HG02943 (cell line): Measurements from ENCODE around the gene CACNA2D3.
"Not testable (repeated sequence)": the region's sequence is repeated elsewhere in the genome, so short reads cannot be mapped to it uniquely, and the experiment has no call there.

Experiments used
- ATAC-seq: cut with Tn5 transposase; IDR thresholded peaks from one replicate; pipeline ENCODE4 v1.9.1; 2021; ENCODE audit warnings: mild to moderate bottlenecking, low read depth, moderate library complexity; ENCODE audit not compliant: unreplicated experiment

Gene CACNA2D3

DNA sequence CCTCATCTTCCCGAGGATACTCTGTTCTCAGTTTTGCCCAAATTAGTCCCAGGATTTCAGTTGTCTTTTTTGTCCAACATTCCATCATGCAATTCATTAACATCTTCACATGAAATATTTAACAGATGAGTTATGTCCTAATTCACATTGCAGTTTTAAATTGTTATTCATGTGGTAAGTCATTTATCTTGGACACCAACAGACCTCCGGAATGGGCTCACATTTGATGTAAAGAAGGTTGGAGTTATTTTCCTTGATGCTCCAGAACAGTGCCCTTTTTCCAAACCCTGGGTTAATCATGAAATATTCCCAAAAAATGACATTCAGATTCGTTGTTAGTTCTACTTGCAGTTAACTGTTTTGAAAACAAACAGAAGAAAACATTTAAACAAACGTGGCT is 838.3 kb downstream of the CACNA2D3 start:
- no peak for ATAC-seq

DNA sequence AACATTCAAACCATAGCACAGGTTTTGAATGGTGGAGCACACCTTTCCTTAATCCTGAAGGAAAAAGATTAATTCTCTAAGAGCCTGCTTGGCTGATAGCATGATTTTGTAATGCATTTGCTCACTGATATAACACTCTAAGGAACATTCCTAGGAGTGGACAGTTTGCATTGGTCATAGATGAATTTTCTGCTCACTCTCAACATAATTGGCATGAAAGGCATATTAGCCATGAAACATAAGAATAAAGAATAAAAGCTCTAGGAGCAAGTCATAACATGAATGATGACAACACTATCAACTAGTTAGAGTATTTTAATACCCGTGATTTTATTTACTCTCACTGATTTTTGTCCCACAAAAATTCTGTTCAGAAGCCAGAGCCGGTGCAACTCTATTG is 839.8 kb downstream of the CACNA2D3 start:
- no peak for ATAC-seq

DNA sequence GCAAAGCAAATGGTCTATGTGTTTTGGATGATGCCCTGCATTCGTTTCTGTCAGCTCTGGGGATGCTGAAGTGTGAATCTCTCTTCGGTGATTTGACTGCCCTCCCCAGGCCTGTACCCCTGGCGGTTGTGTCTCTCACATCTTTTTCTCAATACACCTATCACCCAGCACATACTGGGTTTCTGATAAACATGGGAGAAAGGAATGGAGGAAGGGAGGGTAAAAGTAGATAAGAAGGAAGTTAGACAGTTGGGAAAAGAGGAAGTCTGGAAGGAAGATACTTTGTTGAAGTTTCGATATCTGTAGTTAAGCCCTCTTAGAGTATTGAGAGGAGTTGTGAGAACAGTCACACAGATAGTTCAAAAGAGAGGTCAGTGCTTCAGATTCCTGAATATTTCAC is 841.3 kb downstream of the CACNA2D3 start:
- no peak for ATAC-seq

DNA sequence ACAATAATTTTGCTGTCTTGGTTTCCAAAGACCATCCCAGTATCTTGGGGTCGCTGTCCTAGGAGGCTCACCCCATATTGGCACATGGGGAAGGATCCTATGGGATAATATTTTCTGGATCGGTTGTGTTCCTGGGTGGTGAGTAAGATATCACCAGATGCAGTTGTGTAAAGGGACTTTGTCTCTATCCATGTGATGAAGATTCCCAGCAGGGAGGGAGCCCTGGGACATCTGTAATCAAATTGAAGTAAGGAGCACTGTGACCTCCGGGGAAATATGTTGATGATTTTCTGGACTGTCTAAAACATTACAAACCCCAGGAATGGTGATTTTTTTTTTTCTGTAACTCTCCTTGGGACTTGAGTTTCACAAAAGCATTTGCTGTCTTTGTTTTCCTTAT is 841.7 kb downstream of the CACNA2D3 start:
- ATAC-seq = no peak

DNA sequence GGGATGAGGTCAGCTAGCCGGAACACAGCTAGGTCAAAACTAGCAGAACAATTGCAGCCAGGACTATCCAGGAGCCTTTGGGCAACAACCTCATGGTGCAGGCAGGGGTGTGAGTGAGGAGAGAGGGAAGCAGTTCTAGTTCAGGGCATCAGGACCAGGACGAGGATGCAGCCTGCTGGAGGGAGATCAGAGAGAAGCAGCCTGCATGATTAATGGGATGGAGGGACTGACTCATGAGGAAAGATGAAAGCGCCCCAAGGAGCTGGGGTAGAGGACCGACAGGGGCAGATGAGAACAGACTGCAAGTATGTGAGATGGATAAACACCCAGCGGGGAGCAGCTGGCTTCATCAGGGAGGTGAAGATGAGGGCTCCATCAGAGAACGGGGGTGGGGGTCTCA is 843.4 kb downstream of the CACNA2D3 start:
- no peak for ATAC-seq

DNA sequence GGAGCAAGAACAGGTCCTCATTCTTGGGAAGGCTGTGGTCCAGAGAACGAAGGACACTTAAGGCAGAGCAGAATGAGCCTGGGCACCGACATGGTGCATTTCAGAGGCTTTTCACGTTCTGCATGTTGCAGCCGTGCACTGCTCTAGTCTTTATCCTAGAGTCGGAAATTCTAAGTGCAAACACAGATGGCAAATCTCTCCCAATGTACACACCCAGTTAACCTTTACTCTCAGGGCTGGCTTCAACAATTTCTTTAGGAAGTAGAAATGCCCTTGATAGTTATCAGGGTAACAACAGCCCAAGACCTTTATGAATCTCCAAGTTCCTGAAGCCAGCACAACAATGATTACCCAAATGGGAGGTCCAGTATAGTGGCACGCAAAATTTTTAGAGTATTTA is 844.6 kb downstream of the CACNA2D3 start:
- ATAC-seq = no peak

DNA sequence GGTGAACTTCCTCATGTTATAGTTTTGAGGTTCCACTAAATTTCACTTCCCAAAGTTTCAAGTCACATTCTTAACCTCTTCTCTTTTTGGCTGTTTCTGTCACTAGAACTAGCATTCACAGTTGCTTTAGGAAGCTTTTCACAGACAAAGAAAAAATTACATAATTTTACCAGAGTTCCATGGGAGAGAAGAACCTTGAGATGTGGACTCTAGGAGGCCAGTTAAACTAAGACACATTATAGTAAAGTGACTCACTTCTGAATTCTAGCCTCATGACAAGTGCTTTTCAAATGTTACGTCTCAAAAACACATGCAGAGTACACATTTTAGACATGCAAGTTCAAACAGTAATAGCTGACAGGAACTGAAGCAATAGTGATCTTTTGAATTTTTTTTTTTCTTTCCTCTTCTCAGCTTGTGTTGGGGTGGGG is 845.4 kb downstream of the CACNA2D3 start:
- ATAC-seq = no peak

DNA sequence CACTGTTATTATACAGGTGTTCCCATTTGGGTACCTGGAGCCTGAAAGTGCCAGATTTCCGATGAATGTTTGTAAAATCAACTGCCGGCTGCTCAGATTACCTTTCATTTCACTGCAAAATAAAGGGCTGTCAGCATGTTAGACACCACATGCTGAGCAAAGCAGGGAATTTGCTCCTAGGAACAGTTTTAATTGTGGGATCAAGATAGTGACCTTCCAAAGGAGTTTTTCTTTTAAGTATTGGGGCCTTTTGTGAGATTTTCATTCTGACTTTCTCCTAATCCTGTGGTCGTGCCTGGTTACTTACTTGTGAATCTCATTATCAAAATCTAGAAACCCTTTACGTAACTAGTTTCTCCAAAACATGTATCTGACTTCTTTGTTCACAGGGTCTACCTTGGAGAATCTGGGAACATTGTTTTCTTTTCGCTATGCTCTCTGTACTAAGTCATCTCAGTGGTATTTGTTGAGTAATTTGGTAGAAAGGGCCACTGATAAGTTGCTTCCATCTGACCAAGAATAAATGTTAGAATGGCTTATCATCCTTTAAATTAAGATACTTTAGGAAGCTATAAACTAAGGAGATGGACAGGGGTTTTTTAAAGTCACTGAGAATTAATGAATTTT is 846.3 kb downstream of the CACNA2D3 start:
- no peak for ATAC-seq

DNA sequence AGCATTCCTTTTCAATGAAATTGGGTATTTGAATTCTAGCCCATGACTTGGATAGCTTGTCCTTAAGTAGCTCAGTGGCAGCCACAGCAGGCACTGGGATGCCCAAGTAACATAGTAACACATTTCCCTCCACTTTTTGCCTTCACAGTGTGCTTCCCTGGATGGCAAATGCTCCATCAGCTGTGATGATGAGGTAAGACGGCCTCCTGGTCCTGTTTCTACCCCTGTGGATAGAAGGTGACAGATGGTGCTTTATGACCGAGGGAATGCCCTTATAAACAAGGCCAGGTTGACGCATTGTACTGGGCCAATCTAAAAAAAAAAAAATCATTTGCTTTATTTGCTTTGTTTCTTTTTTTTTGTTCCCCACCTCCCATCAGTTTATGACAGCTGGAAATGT is 847.3 kb downstream of the CACNA2D3 start:
- no peak for ATAC-seq

DNA sequence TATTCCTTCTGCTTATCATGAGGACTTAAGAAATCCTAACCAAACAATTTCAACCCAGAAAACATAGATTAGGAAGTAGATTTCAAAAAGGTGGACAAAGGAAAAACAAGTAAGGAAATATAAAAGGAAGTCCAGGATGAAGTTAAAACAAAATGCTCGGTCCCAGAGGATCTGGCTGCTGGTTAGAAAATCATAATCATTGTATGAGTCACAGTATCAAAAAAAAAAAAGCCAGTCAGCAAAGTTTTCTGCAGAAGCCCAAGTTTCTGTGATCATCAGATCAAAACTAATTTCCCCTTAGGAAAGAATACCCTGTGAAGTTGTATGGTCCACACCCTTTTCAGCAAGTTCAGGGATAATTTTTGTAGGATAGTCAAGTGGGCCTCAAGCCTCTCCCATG is 848.5 kb downstream of the CACNA2D3 start:
- ATAC-seq = no peak

DNA sequence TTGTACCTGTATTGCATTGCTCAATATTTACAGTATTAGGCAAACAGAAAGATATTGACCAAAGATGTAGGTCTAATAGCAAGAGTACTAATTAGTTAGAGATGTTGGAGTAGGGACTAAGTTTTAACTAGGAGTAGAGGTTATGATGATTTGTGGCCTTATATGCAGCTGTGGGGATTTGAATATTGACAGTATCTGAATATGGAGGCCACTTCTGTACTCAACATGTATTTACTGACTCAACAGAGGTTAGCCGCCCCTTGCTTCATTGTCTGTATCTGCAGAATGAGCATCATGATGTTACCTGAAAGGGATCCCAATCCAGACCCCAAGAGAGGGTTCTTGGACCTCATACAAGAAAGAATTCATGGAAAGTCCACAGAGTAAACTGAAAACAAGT is 855.1 kb downstream of the CACNA2D3 start:
- no peak for ATAC-seq

DNA sequence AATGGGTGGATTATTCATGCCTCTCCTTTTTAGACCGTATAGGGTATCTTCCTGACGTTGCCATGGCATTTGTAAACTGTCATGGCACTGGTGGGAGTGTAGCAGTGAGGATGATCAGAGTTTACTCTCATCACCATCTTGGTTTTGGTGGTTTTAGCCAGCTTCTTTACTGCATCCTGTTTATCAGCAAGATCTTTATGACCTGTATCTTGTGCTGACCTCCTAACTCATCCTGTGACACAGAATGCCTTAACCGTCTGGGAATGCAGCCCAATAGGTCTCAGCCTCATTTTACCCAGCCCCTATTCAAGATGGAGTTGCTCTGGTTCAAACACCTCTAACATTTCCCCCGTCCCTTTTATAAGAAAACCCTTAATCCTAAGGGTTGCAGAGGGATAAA is 855.6 kb downstream of the CACNA2D3 start:
- ATAC-seq = not testable (repeated sequence)

DNA sequence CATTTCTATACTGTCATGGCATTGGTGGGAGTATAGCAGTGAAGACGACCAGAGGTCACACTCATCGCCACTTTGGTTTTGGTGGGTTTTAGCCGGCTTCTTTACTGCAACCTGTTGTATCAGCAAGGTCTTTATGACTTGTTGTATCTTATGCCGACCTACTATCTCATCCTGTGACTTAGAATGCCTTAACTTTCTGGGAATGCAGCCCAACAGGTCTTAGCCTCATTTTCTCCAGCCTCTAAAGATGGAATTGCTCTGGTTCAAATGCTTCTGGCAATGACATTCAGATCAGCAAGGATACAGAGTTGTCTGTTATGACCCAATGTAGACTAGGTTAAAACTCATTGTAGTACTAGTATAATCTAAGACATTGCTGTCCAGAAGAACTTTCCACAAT is 860.5 kb downstream of the CACNA2D3 start:
- ATAC-seq = no peak

DNA sequence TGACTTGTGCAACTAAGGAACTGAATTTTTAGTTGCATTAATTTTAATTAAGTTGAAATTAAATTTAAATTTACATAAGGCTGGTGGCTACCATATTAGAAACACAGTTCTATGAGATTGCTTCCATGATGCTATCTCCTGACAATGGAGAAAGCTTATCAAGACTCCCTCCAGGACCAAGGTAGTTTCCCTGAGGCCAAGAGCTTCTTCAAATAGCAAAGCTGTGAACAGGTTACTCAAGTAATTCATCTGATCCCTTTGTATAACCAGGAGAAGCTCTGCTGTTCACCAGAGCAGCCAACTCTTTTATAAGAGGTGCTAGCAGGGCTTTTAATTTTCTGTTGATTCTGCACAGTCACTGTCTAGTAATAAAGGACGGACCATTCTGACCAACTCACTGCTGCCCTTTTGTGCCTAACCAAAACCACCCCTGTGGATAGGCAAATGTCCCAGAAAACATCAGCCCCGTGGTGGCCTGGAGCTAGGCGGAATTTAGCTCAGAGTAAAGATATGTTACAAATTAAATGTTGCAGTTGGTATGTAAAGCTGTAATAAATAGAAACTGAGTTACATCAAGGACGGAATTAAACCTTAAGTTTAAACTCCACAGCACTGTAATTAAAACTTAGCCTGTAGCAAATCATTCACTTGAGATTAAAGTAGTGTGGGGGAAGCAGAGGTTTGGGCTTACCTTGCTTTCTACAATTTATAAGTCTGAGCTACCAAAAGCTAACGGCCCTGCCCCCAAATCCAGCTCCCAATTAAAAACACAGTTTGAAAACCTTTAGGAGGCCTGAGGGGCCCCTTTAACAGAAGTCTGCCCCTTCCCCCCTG is 861.1 kb downstream of the CACNA2D3 start:
- no peak for ATAC-seq

DNA sequence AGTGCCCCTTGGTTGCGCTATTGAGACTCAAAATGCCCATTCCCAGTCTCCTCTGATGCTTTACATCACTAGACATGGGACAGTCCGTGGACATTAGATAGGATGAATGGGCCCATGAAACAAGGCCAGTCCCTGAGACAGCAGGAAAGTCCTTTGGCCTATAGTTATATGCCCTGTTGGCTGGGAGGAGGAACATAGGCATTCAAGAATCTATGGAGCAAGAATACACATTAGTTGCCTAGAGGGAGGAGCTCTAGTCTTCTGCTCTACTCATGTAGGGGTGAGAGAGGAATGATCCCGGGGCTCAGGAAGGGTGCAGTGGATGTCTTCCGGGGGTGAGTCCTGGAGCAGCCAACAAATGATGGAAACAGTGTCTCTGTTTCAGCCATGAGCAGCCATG is 863.5 kb downstream of the CACNA2D3 start:
- ATAC-seq = no peak

DNA sequence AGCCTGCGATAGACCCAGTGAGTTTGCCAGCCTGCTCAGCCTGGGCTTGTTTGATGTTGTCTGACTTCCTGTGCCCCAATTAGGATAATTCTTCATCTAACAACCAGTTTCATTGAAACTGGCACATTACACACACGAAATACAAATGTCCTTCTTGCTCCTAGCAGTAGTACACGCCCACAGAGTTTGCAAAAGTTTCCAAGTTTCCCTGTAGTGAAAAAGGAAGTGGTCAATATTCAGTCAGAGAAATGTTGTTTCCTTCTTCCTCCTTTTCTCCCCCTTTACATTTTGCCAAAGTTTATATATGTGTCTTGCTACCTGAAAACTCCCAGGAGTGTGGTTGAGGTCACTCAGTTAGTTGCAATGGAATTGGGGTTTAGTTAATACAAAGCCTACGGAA is 863.9 kb downstream of the CACNA2D3 start:
- no peak for ATAC-seq

DNA sequence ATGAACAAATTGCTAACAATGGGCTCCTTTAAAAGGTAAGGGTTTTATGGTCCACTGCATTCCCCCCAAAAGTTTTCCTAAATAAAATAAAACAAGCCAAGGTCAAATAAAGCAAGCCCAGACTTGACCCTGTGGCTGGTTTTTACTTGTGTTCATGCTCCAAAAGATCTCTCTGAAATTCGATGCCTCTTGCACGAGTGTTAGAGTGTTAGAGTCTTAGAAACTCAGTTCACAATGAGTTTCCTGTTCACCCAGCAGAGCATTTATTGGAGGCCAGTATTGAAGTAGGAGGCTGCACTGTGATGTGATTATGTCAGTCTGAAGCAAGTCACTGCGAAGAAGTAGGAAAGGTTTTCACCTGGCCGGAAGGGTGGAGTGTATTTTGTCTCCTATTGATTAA is 865.4 kb downstream of the CACNA2D3 start:
- ATAC-seq = no peak

DNA sequence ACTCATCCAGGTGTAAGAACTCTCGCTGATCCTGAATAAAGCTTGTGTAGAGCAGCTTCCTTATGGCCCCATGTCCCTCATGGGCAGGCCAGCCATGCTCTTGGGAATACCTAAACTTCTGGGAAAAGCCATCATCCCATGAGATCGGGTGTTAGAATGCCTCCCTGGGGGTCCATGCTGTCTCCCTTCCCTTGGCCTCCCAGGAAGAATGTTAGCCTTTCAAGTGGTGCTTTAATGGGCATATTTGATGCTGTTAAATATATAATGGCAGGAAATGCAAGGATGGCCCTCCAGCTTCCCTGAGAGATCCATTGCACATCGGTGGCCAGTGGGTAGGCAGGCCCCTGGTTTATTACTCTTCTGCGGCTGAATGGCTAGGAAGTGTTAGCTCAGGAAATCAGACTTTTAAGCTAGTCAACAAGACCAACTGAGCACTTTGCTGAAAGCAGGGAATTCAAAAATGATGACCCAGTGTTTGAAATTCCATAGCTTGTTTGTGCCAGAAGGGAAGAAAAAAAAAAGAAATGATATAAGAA is 866.0 kb downstream of the CACNA2D3 start:
- ATAC-seq = no peak

DNA sequence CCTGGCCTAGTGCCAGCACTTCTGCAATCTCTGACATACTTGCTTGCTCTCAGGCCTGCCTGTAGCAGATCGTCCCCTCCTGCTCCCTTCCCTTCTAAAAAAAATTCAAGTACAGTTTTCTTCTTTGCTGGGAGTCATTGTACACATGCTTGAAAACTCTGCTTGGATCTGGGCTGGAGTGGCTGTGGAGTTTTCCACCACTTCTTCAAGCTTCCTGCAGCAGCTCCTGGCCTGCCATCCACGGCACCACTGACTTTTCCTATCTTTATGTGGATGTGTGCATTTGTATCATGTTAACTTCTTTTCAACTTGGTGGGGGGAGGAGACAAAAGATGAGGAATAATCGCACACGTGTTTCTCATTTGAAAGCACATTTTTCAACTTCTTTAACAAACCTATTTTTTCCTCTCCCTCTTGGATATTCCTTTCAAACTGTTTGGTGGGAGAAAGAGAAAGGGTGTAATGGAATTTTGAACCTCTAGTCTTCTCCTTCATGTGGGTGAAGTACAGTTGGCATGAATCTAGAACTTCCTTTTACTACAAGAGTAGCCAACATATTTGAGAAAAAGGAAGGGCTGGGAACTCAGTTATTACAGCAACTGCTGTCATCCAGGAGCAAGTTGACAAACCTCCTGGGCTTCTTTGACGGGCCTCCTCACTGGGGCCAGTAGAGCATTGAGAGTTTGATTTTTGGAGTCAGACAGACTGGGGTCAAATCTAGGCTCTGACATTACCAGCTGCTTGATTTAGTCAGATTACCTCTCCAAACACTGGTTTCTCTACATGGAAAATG is 866.7 kb downstream of the CACNA2D3 start:
- no peak for ATAC-seq

DNA sequence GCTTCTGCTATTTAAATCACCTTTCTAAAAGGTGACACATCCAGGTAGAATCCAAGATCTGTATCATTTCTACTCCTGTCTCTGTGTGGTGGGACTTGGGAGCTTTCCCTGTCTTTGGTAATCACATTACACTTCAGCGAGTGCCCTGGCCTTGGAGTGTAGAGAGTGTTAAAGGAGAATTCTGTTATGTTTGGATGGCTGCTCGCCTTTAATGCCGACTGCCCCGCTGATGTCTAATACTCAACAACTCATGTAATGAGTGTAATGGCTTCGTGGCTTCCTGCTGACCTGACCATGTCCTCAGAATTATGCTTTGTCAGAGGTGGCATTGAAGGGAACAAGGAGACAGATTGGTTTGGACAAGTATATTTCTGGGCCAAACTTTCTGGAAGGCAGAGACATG is 871.8 kb downstream of the CACNA2D3 start:
- no peak for ATAC-seq

DNA sequence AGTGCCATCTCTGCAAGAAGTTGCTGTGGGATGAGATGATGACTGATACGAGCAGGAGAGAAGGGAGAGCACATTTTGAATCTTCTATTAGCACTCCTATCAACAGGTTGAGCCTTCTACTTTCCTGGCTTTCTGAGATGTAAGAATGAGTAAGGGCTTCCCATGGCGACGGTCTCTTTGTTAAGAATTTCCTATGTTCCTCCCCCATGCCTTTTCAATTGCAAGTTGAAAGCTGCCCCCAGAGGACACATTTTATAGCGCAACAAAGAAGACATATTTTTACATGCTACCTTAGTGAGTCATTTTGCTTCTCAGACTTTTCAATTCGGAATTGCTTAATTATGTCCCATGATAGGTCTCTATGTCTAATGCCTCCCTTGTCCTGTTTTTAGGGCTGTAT is 876.8 kb downstream of the CACNA2D3 start:
- no peak for ATAC-seq
